Loucy (cell line): ENCODE data around the gene MYO18B.

ENCODE experiments used
- EZH2phosphoT487 ChIP-seq: fragments of 200-600 bp; IDR thresholded peaks from 2 replicates; pipeline ENCODE4 v1.6.1; 2018; ENCODE audit warnings: antibody characterized with exemption, mild to moderate bottlenecking, moderate library complexity, borderline replicate concordance
- TF ChIP-seq, protein P1 (sequence below): fragments of 200-600 bp; sonication (generic); conservative IDR thresholded peaks from 2 replicates; pipeline ENCODE4 v1.5.1; 2014; ENCODE audit warnings: mild to moderate bottlenecking, antibody characterized with exemption, low read length

DNA sequence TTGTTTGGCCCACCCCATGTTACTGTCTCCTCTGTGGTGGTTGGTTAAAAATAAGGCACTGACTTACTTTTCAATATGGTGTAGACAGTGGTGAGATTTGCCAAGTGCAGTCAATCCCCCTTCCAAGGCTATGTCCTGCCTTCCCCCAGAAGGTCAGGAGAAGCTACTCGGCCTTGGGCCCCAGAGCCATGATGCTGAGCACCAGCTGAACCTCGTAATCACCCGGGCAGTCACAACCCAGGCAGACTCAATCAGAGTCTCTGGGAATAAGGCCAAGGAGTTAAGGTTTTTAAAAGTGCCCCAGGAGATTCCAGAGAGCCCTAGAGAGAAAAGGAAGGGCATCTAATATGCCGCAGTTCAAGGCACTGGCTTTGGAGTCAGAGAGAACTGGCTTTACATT is 23.8 kb downstream of the MYO18B start:
- TF ChIP-seq, protein P1, sequence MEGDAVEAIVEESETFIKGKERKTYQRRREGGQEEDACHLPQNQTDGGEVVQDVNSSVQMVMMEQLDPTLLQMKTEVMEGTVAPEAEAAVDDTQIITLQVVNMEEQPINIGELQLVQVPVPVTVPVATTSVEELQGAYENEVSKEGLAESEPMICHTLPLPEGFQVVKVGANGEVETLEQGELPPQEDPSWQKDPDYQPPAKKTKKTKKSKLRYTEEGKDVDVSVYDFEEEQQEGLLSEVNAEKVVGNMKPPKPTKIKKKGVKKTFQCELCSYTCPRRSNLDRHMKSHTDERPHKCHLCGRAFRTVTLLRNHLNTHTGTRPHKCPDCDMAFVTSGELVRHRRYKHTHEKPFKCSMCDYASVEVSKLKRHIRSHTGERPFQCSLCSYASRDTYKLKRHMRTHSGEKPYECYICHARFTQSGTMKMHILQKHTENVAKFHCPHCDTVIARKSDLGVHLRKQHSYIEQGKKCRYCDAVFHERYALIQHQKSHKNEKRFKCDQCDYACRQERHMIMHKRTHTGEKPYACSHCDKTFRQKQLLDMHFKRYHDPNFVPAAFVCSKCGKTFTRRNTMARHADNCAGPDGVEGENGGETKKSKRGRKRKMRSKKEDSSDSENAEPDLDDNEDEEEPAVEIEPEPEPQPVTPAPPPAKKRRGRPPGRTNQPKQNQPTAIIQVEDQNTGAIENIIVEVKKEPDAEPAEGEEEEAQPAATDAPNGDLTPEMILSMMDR, result no peak
- TF ChIP-seq EZH2phosphoT487, result no peak
